ENCODE measurements around the gene TUBGCP6.

TUBGCP6 gene

DNA sequence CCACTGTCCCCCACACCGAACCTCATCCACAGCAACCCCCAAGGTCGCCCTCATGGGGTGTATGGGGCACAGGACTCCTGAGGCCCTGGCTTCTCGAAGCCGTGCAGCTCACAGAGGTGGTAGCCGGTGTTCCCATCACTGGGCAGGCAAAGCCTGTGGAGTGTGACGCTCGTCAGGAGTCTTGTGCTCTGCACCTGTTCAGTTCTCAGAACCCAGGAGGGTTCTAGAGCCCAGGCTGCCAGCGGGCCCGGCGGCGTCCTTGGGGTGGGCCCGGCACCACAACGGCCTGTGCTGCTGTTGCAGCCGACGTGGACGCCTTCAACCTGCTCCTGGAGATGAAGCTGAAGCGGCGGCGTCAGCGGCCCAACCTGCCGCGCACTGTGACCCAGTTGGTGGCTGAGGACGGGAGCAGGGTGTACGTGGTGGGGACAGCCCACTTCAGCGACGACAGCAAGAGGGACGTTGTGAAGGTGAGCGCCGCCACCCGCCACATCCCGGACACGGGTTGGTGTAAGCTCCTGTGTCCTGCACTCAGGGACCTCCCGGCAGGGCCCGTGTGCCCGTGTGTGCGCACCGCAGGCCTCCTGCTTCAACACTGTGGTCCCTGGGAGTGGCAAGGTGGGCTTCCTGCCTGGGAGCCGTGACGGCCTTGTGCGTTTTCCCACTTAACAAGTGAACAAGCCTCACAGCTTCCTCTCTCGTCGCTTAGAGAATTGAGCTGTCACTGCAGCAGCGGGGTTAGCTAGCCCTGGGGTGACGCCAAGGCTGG, 50.6 kb downstream of the TUBGCP6 start:
- no peak for DNase-seq

DNA sequence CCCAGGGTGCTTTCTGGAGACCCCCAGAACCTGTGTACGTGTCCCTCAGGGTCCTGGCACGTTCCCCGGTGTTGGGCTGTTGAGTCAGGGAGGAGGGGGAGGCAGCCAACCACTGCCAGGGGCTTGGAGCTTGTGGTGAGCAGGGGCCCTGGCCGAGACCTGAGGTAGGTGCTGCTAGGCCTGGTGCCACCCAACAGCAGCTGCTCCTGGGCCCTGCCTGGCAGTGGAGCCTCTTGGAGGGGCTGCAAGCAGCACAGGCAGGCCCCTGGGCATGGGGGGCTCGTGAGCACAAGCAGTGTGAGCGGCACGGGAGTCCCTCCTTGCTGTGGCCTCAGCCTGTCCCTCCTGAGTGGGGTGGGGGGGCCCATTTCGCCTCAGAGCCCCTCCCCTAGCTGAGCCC, 51.2 kb downstream of the TUBGCP6 start:
- DNase-seq: no peak

DNA sequence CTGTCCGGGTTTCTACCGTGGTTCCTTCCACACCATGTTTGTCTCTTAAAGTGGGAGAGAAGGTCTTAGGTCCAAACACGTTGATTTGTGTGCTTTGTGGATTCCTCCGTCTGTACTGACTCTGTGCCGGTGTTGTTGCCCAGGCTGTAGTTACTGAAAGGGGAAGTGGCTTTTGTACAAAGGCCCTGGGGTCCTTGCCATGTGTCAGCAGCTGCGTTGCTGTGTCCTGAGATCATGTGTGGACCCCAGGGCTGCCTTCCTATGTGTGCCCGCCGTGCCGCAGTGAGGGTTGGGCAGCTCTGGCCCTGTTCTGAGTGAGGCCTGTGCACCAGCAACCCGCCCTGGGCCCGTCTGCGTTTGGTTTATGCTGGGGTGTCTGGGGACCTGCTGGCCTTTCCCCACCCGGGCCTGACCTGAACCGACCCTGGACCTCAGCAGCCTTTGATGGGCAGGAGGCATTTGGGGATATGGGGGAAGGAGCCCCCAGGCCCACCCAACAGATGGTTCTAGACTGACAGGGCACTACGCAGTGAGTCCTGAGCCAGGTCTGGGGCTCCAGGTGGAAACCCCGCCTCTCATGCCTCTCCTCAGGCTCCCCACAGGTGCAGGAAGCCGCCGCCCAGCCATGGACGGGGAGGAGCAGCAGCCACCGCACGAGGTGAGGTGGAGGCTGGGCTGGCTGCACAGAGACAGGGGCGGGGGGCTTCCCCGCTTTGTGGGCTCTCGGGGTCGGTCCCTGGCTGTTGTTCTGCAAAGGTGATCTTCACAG, 52.2 kb downstream of the TUBGCP6 start:
- DNase-seq: peak; percentile 37

DNA sequence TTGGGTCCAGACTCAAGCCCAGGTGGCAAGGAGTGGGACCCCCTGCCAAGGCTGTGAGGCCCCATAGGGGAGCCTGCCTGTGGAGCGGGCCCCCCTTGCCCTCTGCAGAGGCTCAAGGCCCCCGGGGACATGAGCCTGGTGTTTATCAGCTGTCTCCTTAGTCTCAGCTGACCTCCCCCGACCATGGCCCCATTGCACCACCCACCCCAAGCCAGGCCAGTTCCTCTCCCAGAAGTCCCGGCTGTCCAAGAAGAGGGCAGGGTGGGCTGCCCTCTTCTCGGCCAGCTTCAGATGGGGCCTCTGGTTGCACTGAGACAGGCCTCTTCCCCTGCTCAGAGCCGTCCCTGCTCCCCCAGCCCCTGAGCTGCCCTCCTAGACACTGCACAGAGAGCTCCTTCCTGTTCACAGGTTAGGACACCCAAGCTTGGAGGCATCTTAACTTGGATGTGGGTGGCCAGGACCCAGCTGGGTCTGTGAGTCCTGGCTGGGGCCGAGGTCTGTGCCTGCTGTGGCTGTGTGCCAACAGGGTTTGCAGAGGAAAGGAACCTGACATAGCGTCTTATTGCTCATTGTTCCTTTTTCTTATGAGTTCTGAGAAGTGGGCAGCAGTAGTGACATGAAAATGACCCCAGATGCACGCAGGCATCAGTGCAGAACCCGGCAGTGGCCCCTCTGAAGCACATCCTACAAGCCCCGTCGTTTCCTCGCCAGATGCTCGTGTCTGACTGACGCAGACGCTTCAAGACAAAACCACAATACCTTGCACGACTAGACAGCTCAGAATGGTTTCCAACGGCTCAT, 53.7 kb downstream of the TUBGCP6 start:
- peak; percentile 76 for DNase-seq

DNA sequence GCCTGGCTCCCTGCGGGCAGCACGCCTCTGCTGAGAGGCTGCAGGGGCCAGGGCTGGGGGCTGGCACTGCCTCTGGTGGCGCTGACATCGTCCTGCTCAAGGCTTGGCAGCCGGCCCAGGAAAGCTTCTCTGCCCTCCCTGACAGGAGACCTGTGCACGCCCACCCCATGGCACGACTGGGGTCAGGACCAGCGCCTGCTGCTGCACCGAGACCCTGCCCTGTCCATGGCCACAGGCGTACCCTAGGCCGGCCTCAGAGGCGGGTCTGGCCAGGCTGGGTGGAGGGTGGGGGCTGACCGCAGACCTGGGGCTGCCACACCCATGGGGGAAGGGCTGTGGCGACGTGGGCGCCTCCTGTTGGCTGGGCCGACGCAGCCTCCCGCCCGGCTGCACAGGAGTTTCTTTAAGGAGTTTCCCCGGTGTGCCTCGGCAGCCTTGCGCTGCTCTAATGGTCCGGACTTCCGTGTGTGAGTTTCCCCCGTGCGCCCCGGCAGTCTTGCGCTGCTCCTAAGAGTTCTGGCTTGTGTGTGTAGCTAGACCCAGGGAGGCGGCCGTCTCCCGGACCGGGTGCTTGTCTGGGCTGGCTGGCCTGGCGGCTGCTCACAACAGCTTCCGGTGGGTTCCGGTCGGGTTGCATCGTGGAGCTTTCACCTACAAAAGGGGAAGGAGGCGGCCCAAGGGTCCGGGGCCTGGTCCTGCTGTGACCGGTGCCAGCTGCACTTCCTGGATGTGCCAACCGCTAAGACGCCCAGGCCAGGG, 54.5 kb downstream of the TUBGCP6 start:
- peak; percentile 77 for DNase-seq

DNA sequence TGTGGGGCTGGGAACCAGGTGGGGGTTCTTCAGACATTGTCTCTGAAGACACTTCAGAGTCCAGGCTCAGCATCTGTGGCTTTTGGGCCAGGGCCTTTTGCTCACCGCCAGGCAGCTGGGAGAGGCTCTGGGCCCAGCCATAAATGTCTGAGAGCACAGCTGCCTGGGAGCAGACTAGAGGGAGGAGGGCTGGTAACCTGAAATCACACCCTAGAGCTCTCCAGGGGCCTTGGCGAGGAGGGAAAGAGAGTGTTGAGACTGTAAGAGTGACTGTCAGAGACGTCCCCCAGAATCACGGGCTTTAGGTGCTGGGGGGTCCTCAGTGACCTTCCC, 55.0 kb downstream of the TUBGCP6 start:
- no peak for DNase-seq

DNA sequence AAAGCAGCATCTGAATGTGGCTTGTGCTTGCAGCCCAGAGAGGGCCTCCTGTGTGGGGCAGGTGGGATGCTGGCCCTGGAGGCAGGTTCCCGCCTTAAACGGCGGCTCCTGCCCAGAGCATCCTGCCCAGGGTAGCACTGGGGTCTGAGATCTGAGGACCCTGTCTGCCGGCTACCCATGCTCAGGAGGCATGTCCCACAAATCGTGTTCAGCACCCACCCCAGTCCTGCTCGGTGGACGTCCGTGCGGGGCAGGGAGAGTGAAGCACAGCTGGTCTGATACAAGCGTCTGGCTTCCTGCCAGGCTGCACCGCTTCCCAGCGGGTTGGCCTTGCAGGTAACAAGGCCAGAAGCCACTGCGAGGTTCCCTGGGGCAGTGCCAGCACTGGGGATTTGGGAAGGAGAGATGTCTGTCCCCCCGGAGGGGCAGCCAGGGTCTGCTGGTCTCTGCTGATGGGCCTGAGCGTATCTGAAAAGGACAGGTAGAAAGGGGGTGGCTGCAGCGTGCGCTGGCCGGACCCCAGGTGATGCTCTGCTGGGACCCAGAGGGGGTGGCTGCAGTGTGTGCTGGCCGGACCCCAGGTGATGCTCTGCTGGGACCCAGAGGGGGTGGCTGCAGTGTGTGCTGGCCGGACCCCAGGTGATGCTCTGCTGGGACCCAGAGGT, 55.5 kb downstream of the TUBGCP6 start:
- no peak for DNase-seq

DNA sequence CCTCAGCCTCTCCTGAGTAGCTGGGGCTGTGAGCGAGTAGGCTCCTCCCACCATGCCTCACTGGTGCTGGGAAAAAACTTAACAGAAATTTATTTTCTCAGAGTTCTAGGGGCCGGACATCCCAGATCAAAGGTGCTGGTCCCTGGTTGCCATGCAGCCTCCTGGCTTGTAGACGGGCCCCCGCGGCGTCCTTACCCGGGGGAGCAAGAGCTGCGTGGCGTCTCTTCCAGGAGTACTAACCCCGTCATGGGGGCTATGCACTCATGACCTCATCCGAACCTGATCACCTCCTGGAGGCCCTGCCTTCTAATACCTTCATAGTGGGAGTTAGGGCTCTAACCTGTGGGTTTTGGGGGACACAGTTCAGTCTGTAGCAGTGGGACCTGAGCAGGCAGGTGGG, 56.5 kb downstream of the TUBGCP6 start:
- no peak for DNase-seq

DNA sequence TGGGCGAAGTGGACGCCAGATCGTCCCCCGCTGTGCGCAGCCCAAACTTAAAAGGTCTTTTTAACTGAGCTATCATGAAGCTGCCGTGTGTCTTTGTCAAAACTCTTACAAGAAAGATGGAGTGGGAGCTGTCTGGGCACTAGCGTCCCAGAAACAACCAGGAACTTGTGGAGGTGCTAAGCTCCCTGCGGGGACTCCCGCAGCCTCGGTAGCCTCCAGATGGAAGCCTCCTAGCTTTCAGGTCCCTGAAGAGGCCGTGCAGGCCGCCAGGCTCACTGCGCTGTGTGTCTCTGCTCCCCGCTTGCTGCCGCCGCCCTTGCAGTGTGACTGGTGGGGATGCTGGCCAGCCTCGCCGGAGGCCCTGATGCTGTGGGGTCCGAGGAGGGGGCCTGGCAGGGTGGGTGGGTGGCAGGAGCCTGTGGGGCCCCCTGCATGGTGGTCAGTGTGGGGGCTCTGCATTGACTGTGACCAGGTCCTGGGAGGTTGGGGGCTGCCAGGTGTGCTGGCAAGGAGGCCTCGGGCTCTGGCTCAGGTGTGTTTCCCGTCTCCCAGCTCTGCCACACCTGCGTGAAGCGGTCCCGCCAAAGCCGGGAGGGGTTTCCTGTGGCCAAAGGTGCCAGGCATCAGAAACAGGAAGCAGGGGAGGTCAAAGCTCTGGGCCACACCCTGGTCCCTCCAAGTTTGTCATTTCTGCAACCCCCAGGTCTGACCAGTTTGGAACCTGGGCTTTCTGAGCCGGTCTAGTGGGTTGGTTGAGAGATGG, 57.9 kb downstream of the TUBGCP6 start:
- DNase-seq: peak; percentile 28

DNA sequence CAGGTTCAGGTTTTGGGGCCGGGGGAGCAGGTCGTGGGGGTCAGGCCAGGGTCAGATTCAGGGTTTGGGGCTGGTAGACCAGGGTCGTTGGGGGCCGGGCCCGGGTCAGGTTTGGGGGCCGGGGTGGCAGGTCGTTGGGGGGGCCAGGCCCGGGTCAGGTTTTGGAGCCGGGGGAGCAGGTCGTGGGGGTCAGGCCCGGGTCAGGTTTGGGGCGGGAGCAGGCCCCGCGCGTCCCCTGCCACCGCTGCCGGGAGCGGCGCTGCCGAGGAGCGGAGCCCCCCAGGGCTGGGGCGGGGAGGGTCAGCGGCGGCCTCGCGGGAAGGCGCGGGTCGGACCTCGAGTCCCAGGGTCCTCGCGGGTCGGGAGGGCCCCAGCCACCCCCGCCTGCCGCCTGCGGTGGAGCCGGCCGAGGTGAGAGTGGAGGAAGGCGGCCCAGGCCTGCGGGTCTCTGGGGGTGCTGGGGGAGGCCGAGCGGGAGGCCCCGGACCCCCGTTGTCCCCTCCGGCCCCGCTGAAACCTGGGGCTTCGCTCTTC, 58.6 kb downstream of the TUBGCP6 start:
- DNase-seq: no peak

DNA sequence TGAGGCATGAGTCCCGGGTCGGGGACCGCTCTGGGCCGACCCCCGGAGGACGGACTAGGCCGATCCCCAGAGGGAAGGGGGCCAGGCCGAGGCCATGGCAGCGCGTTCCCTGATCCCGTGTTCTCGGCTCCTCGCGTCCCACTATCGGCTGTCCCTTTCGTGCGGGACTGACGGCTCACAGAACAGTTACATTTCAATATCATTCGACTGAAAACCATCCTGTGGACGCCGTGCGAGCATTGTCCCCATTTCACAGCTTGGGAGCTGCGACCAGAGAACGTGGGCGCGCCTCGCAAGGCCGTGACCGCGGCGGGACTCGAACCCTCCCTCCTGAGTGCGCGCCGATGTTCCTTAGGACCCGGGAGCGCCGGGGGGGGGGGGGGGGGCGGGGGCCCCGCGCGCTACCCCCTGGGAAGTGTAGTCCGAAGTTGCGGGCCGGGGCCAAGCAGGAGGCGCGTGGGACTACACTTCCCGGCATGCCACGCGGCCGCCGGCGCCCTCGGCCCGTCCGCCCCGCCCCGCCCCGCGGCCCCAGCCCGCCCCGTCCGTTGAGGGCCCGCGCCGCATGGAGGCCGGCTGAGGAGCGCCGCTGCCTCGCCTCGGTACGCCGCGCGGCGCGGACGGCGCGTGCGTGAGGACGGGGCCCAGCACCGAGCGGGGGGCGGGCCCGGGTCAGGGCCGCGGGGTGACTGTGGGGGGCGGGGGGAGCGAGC, 59.3 kb downstream of the TUBGCP6 start, which contains the start of gene TRABD:
TSS of gene TRABD (plus strand) at position 539 of the 713 bp plus-strand sequence. CDS start 7,148 bp downstream, outside the sequence.
- peak; percentile 89 for DNase-seq

DNA sequence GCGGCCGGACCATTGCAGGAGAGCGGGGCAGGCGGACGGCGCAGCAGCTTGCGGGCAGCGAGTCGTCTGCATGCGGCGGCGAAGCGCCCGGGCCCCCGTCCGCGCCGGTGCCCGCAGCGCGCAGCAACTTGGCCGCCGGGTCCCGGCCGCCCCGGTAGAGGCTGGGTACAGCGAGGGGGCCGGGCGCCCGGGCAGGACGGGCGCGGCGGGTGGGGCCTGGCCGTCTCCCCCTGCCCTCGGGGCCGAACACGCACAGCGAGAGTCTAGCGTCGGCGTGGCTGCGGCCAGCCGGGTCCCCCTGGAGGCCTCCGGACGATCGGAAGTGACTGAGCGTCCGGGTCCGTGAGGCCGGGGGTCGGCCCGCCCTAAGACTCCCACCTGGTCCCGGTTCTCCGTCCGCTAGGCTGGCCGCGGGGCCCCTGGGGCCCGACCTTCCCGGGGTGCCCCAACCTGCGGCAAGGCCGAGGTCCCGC, 59.9 kb downstream of the TUBGCP6 start:
- no peak for DNase-seq

DNA sequence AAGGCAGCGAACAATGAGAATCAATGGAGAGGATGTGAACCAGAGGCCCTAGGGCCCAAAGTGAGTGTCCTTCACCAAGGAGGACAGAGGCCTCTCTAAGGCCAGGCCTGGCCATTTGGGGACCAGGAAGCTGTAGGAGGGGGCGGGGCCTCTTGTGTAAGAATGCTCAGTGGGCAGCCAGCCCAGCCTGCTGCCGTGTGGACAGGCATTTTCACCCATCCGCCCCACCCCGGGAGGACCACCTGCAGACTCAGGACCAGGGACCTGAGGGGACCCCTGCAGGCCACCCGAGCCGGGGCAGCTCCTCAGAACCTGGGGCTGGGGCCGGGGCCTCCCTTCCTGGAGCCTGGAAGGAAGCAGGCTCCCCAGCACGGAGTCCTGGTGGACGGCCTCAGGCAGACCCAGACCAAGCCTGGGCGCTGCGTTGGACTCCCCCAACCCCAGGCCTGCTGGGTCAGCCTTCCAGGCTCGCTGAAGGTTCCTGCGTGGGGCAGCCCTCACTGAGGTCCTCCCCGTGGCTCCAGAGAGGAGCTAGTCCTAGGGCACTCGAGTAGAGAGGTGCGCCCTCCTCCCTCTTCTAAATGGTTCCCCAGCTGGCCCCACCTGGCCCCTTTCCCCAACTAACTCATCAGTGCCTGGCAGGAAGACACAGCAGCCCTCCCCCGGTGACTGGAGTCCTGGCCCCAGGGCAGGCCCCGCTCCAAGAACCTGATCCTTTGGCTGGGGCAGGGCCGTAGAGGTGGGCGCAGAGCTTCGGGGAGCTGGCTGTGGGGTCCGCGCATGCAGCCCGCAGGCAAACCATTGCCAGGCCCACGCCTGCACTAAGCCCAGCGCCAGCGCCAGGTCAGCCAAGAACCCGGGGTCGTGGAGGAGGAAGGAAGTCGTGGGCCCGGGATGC, 60.6 kb downstream of the TUBGCP6 start:
- no peak for DNase-seq

DNA sequence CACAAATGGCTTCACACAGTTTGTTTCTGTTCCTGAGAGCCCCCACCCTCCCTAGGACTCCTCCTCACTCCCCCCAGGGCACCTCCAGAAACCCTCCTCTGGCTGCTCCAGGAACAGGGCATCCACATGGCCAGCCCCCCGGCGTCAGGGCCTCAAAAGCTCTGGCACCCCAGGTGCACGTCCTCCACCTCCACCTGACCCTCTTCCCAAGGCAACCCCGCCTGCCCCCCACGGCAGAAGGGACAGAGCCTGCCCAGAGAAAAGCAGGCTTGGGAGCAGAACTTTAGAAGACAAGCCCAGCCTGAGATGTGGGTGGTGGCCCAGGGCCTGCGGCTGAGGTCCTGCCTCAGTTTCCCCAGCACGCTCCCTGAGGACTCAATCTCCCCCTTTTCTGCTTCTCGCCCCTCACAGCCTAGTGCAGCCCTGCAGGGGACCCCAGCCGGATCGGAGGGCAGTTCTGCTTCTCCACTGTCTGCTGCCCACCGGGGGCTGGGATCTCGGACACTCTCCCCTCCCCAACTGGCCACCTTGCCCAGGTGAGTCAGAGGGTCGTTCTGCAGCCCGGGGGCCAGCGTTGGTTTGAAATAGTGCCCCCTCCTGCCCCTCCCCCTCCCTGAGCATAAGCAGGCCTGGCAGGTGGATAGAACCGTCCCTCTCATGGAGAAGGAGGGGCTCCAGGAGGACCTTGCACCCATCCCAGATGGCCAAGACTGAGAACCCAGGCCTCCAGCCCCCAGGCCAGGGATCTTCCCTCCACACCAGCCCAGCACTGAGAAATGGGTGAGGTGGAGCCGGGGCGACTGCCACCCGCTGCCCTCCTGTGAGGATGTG, 61.5 kb downstream of the TUBGCP6 start:
- DNase-seq: no peak

DNA sequence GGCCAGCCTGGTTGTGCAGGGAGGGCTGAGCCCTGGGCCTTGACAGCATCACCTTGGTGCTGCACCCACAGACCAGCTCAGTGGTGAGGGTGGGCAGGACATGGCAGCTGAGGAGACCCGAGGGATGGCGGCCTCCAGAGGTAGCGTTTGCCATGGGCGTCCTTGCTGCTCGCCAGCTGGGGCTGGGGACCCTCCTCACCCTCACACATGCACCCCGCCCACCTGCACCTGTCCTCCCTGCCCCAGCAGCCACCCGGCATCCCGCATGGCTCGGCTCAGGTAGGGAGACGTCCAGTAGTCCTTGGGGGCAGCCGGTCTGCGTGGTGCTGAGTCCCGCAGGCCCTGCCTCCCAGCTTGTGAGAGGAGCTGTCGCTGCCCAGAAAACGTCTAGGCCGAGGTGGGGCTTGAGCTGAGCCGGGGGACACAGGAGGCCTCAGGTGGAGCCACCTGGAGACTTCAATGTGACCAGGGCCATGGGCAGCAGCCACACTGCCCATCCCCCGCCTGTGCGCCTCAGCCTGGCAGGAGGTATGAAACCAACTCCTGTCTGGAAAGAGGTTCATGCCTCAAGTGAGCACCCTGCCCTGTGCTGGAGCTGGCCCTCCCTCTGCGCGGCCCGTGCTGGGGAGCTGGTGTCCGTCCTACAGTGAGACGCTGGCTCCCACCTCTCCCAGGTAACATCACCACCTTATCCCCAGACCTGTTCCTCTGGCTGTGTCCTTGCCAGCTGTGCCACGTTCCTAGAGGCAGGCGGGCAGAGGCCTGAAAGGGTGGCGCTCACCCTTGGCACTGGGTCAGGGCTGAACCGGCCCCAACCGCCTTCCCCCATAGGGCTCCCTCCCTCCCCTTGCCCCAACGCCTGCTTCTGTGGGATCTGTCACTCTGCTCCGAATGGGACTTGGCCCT, 62.4 kb downstream of the TUBGCP6 start:
- no peak for DNase-seq

DNA sequence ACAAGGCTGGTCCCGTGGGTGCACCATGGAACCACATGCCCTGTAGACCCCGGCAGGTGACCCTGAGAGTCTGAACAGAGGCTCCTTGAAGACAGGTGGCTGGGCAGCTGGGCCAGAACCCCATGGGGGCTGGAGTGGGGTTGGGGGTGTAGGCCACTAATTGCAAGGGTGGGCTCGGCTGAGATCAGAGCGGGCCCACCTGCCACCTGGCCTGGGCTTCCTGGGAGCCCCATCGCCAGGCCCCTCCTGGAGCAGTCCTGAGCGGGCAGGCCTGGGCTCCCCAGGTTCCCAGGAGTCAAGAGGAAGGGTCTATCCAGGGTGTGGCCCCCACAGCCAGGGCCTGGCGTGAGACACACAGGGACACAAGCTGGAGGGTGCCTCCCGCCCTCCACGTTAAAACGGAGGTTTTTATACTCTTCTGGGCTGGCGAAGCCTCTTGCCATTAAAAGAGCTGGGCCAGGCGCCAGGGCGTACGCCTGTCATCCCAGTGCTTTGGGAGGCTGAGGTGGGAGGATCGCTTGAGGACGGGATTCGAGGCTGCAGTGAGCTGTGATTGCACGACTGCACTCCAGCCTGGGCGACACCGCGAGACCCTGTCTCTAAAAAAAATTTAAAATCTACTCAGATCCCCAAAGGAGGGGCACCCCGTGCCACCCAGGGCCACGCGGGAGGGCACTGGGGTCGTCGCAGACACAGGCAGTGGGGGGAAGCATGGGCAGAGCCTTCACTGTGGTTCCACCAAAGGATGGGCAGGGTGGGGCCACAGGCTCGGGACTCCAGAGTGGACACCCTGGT, 63.9 kb downstream of the TUBGCP6 start:
- no peak for DNase-seq

Measured in activated naive CD4-positive, alpha-beta T cell treated with Interleukin-2 at 50 U/mL for 16 hours (primary cell).